Measurements from ENCODE around the gene PPP1R9B.

DNA sequence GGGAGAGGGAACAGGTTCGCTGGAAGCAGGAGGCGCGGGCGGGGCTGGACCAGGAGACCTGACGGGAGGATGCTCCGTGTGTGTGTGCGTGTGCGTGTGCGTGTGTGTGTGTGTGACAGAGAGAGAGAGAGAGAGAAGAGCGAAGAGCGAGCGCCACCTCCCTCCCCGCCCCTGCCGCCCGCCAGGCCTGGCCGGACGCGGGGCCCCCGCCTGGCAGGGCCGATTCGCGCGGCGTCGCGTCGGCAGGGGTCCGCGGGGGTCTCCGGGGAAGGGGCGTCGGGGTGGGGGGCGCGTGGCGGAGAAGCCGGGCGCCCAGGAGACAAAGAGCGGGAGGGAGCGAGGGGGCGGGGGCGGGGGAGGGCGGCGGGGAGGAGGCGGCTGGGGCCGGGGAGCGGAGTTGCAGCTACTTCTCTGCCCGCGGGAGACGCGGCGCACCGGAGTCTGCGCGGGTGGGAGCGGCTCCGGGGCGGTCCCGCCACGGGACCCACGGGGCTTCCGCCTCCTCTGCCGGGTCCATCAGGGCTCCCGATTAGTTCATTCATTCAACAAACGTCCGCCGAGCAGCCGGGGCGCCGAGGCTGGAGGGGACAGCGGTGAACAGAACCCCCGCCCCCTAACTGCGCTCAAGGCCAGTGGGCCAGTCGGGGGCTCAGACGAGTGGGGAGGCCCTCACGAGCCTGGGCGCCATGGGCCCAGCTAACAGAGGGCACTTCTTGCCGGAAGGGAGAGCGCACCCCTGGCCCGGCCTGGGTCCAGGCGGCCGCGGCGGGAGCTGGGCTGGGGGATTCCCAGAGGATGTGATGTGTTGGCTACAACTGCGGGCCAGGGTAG, 20.5 kb downstream of the PPP1R9B start, which contains the start of gene SAMD14:
- no peak for TF ChIP-seq POLR2A (IDR thresholded peaks at IDR 0.05)
- TF ChIP-seq, protein P1, sequence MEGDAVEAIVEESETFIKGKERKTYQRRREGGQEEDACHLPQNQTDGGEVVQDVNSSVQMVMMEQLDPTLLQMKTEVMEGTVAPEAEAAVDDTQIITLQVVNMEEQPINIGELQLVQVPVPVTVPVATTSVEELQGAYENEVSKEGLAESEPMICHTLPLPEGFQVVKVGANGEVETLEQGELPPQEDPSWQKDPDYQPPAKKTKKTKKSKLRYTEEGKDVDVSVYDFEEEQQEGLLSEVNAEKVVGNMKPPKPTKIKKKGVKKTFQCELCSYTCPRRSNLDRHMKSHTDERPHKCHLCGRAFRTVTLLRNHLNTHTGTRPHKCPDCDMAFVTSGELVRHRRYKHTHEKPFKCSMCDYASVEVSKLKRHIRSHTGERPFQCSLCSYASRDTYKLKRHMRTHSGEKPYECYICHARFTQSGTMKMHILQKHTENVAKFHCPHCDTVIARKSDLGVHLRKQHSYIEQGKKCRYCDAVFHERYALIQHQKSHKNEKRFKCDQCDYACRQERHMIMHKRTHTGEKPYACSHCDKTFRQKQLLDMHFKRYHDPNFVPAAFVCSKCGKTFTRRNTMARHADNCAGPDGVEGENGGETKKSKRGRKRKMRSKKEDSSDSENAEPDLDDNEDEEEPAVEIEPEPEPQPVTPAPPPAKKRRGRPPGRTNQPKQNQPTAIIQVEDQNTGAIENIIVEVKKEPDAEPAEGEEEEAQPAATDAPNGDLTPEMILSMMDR (IDR thresholded peaks at IDR 0.05): no peak
